OCI-LY1 (cell line): ENCODE measurements around the gene TFEC.
"Not testable (repeated sequence)": the region's sequence is repeated elsewhere in the genome, so short reads cannot be mapped to it uniquely, and the experiment has no call there.

Experiments
- H2AFZ ChIP-seq: fragments of 200-600 bp; sonication (generic), shearing (Covaris generic); 2 replicates; pipeline ENCODE4 v1.6.0; 2014; ENCODE audit warnings: antibody characterized with exemption, mild to moderate bottlenecking, low read length
- H3F3A ChIP-seq: fragments of 200-600 bp; sonication (generic), shearing (Covaris generic); 2 replicates; pipeline ENCODE4 v1.6.0; 2014; ENCODE audit warnings: mild to moderate bottlenecking, antibody characterized with exemption, low read length, moderate library complexity; ENCODE audit not compliant: insufficient read depth
- H3K27ac ChIP-seq: fragments of 200-600 bp; sonication (generic); 2 replicates; pipeline ENCODE4 v1.5.1; 2014; ENCODE audit warnings: low read length, mixed run types, mild to moderate bottlenecking, low read depth; ENCODE audit not compliant: poor library complexity, severe bottlenecking
- H3K27me3 ChIP-seq: fragments of 200-600 bp; sonication (generic); 2 replicates; pipeline ENCODE4 v1.6.0; 2014; ENCODE audit warnings: antibody characterized with exemption, mild to moderate bottlenecking, low read length, moderate library complexity; ENCODE audit not compliant: insufficient read depth
- H3K36me3 ChIP-seq: fragments of 200-600 bp; sonication (generic); 2 replicates; pipeline ENCODE4 v1.6.1; 2014; ENCODE audit warnings: mild to moderate bottlenecking, antibody characterized with exemption, low read length, moderate library complexity, mixed read lengths; ENCODE audit not compliant: insufficient read depth
- H3K4me1 ChIP-seq: fragments of 200-600 bp; sonication (generic); 2 replicates; pipeline ENCODE4 v1.5.1; 2014; ENCODE audit warnings: mild to moderate bottlenecking, low read length, moderate library complexity; ENCODE audit not compliant: insufficient read depth, severe bottlenecking
- H3K4me2 ChIP-seq: fragments of 200-600 bp; sonication (generic), shearing (Covaris generic); 2 replicates; pipeline ENCODE4 v1.6.1; 2014; ENCODE audit warnings: low read length
- H3K4me3 ChIP-seq: fragments of 200-600 bp; sonication (generic); 2 replicates; pipeline ENCODE4 v1.5.1; 2014; ENCODE audit warnings: low read length, low read depth, mild to moderate bottlenecking, mixed read lengths; ENCODE audit not compliant: poor library complexity, severe bottlenecking
- H3K79me2 ChIP-seq: fragments of 200-600 bp; shearing (Covaris generic); 2 replicates; pipeline ENCODE4 v1.6.1; 2016; ENCODE audit warnings: mixed run types, low read length, mixed read lengths; ENCODE audit not compliant: insufficient read depth
- H3K9ac ChIP-seq: fragments of 200-600 bp; sonication (generic), shearing (Covaris generic); 2 replicates; pipeline ENCODE4 v1.6.1; 2014; ENCODE audit warnings: mild to moderate bottlenecking, low read length, mixed read lengths
- H3K9me2 ChIP-seq: fragments of 200-600 bp; sonication (generic), shearing (Covaris generic); 2 replicates; pipeline ENCODE4 v1.6.1; 2014; ENCODE audit warnings: low read depth, mild to moderate bottlenecking, low read length, mixed read lengths
- H3K9me3 ChIP-seq: fragments of 200-600 bp; shearing (Covaris generic); 2 replicates; pipeline ENCODE4 v1.6.1; 2014; ENCODE audit warnings: low read length, mixed read lengths
- H4K20me1 ChIP-seq: fragments of 200-600 bp; sonication (generic), shearing (Covaris generic); 2 replicates; pipeline ENCODE4 v1.6.0; 2016; ENCODE audit warnings: mild to moderate bottlenecking, low read length; ENCODE audit not compliant: insufficient read depth
- EZH2 ChIP-seq: fragments of 200-600 bp; sonication (generic), shearing (Covaris generic); IDR thresholded peaks from 2 replicates; pipeline ENCODE4 v1.8.0; 2017; ENCODE audit warnings: borderline replicate concordance, mixed run types, mild to moderate bottlenecking, antibody characterized with exemption, low read length, moderate library complexity, mixed read lengths
- TF ChIP-seq, protein P1 (sequence below): fragments of 200-600 bp; sonication (generic), shearing (Covaris generic); IDR thresholded peaks from 2 replicates; pipeline ENCODE4 v1.5.1; 2017; ENCODE audit warnings: mild to moderate bottlenecking, antibody characterized with exemption, low read length, moderate library complexity, mixed read lengths

The TFEC gene

DNA sequence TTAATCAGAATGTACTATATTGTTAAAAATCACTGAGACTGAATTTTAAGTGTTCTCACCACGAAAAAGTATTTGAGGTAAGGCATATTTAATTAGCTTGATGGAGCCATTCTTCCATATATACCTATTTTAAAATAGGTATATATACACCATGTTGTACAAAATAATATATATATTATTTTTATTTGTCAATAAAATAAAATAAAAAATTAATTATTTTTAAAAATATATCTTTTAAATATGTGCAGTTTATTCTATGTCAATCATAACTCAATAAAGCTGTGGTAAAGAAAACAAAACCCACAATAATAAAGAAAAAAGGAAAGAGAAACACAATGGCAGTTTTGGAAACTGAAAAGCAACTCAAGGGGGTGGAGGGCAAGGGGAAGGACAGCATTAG is 33.6 kb upstream of the TFEC start:
- Histone ChIP-seq H4K20me1 (no peaks in the 10 kb centered on the region), H3K9me2 (peaks cover 5% of the 10 kb centered on the region), H3F3A (no peaks in the 10 kb centered on the region), H3K4me3 (no peak overlapping the region), H3K79me2 (no peaks in the 10 kb centered on the region), H3K27ac (no peak overlapping the region), H3K4me2 (no peak overlapping the region), H2AFZ (no peak overlapping the region), H3K4me1 (no peaks in the 10 kb centered on the region), H3K36me3 (no peaks in the 10 kb centered on the region), H3K9me3 (no peaks in the 10 kb centered on the region), H3K9ac (no peak overlapping the region), H3K27me3 (no peaks in the 10 kb centered on the region)
- TF ChIP-seq, protein P1, sequence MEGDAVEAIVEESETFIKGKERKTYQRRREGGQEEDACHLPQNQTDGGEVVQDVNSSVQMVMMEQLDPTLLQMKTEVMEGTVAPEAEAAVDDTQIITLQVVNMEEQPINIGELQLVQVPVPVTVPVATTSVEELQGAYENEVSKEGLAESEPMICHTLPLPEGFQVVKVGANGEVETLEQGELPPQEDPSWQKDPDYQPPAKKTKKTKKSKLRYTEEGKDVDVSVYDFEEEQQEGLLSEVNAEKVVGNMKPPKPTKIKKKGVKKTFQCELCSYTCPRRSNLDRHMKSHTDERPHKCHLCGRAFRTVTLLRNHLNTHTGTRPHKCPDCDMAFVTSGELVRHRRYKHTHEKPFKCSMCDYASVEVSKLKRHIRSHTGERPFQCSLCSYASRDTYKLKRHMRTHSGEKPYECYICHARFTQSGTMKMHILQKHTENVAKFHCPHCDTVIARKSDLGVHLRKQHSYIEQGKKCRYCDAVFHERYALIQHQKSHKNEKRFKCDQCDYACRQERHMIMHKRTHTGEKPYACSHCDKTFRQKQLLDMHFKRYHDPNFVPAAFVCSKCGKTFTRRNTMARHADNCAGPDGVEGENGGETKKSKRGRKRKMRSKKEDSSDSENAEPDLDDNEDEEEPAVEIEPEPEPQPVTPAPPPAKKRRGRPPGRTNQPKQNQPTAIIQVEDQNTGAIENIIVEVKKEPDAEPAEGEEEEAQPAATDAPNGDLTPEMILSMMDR, result no peak
- no peak for TF ChIP-seq EZH2

DNA sequence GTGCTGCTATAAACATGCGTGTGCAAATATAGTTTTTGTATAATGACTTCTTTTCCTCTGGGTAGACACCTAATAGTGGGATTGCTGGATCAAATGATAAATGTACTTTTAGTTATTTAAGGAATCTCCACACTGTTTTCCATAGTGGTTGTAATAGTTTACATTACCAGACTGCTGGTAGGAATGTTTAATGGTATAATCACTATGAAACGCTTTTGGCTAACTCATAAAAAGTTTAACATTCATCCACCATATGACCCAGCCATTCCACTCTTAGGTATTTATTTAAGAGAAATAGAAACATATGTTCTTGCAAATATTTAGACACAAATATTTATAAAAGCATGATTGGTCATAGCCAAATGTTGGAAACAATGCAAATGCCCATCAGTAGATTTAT is 32.1 kb upstream of the TFEC start:
- Histone ChIP-seq H3K27me3 (no peaks in the 10 kb centered on the region), H3K79me2 (no peaks in the 10 kb centered on the region), H3K9me2 (peaks cover 5% of the 10 kb centered on the region), H4K20me1 (no peaks in the 10 kb centered on the region), H3K9ac (no peak overlapping the region), H3K9me3 (no peaks in the 10 kb centered on the region), H3F3A (no peaks in the 10 kb centered on the region), H3K4me2 (no peak overlapping the region), H3K4me3 (no peak overlapping the region), H2AFZ (no peak overlapping the region), H3K36me3 (no peaks in the 10 kb centered on the region), H3K27ac (no peak overlapping the region), H3K4me1 (no peaks in the 10 kb centered on the region)
- no peak for TF ChIP-seq EZH2
- TF ChIP-seq, protein P1, result no peak

DNA sequence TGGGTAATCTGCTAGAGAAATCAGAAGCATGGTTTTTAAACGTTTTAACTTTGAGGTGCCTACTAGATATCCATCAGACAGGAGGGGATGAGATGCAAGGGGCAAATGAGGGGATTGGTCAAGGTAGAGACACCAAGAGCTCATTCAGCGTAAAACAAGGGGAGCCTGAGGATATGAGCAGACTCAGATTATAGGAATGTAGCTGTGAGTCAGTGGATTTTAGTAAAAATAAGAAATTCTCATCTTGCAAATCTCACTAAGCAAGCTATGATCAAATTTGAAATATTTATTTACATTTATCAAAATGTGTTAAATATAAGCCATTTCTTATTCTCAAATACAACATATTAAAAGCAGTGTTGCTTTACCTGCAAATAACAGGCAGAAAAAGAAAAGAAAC is 21.4 kb upstream of the TFEC start:
- TF ChIP-seq, protein P1, result no peak
- TF ChIP-seq EZH2, result no peak
- Histone ChIP-seq H3K36me3 (no peaks in the 10 kb centered on the region), H3K4me1 (no peaks in the 10 kb centered on the region), H3K4me3 (no peak overlapping the region), H3K9me2 (no peaks in the 10 kb centered on the region), H3K9ac (no peak overlapping the region), H3K79me2 (no peaks in the 10 kb centered on the region), H3F3A (no peaks in the 10 kb centered on the region), H3K27ac (no peak overlapping the region), H4K20me1 (no peaks in the 10 kb centered on the region), H3K9me3 (no peaks in the 10 kb centered on the region), H2AFZ (no peak overlapping the region), H3K4me2 (no peak overlapping the region), H3K27me3 (no peaks in the 10 kb centered on the region)

DNA sequence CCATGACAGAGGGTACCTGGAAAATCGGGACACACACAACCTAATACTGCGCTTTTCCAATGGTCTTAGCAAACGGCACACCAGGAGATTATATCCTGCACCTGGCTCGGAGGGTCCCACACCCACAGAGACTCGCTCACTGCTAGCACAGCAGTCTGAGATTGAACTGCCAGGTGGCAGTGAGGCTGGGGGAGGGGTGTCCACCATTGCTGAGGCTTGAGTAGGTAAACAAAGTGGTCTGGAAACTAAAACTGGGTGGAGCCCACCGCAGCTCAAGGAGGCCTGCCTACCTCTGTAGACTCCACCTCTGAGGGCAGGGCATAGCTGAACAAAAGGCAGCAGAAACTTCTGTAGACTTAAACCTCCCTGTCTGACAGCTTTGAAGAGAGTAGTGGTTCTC is 16.7 kb upstream of the TFEC start:
- H3K27ac ChIP-seq, H3K27me3 ChIP-seq, H3K4me1 ChIP-seq, H3K9me2 ChIP-seq, H4K20me1 ChIP-seq, H3K4me3 ChIP-seq, H2AFZ ChIP-seq, H3K9me3 ChIP-seq, H3K36me3 ChIP-seq, H3K79me2 ChIP-seq, H3K9ac ChIP-seq, H3K4me2 ChIP-seq, H3F3A ChIP-seq: not testable (repeated sequence)
